NCI-H345 treated with DMSO at 0.1 percent for 48 hours (cell line): ENCODE measurements around the gene MIER1.
"Not testable (repeated sequence)": the region's sequence is repeated elsewhere in the genome, so short reads cannot be mapped to it uniquely, and the experiment has no call there.

Experiments used
- DNase-seq: peaks from one replicate; lab custom pipeline; 2025; ENCODE audit not compliant: unreplicated experiment; lab: John Stamatoyannopoulos, UW

Gene MIER1

DNA sequence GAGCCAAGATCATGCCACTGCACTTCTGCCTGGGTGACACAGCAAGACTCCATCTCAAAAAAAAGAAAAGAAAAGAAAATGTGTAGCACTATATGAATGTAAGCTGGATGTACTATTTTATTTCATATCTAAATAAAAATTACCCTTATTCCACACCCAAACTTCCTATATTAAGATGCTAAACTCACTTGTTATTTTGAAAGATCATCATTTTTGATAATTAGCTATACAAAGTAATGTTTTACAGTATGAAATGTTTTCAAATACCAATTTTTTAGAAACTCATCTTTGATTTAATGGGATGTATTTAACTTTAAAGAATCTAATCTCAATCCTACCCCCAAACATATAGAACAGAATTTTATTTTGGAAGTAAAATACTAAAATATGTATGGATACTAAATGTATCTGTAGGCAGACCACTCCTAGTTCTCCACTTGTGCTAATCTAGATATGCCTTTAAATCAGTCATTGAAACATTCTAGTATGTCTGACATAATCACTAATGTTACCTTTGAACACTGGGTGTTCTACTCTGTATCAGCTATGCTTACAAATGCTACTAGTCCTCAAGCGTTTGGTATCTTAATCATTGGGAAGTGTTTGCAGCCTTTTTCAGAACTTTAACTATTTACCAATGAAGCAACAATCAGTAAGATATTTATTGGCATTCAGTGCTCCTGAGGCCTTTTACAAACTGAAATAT, 12.9 kb downstream of the MIER1 start:
- no peak for DNase-seq

DNA sequence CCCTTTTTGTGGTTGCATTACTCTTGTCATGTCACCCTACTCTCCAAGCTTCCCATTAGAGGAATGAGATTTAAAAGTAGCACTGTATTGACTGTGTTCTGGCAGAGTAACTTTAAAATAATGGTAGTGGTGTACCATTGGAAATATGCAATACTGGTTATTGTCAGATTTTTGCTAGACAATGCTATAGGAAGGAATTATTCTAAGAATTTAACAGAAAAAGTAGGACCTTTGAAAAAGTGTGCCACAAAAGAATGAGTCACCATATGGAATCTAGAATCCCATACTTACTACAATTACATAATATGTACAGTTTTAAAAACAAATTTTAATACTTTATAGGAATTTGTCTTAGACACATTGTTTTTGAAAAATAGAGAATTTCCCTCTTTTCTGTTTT, 13.8 kb downstream of the MIER1 start:
- no peak for DNase-seq

DNA sequence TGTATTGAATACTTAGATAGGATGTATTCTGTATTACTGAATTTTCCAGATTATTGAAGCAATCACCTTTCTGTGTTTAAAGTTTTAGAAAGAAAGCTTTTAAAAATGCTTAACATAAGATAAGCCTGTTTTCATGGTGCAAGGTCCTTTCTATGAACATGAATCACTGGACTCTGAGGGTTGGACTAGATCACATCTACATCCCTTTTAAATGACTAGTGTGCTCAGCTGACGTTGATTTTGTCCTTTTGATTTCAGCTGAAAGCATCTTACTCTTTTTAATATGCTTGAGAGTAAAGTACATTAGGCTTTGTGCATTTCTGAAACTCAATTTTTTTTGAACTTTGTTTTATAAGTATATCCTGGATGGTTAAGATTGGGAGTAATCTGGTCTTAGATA, 16.2 kb downstream of the MIER1 start:
- DNase-seq, result no peak

DNA sequence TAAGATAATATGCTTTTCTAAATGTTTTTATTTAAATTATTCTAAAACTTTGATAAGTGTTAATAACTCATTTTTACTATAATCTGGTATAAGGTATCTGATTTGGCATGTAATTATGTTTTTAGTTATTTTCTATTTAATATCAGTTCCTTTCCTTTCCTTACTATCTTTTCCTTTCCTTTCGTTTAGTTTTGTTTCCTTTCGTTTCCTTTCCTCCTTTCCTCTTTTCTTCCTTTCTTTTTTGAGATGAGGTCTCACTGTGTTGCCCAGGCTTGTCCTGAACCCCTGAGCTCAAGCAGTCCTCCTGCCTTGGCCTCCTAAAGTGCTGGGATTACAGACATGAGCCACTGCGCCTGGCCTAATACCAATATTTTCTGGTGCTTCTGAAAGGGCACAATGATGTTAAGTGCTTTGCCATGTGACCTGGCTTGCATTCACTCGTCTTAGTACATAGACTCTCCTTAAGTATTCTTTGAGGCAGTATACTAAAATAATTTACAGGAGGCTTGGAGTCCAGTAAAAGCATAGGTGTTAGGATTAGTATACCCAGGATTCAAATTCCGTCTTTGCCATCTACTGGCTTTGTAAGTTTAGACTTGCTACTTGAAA, 18.7 kb downstream of the MIER1 start:
- DNase-seq, result no peak

DNA sequence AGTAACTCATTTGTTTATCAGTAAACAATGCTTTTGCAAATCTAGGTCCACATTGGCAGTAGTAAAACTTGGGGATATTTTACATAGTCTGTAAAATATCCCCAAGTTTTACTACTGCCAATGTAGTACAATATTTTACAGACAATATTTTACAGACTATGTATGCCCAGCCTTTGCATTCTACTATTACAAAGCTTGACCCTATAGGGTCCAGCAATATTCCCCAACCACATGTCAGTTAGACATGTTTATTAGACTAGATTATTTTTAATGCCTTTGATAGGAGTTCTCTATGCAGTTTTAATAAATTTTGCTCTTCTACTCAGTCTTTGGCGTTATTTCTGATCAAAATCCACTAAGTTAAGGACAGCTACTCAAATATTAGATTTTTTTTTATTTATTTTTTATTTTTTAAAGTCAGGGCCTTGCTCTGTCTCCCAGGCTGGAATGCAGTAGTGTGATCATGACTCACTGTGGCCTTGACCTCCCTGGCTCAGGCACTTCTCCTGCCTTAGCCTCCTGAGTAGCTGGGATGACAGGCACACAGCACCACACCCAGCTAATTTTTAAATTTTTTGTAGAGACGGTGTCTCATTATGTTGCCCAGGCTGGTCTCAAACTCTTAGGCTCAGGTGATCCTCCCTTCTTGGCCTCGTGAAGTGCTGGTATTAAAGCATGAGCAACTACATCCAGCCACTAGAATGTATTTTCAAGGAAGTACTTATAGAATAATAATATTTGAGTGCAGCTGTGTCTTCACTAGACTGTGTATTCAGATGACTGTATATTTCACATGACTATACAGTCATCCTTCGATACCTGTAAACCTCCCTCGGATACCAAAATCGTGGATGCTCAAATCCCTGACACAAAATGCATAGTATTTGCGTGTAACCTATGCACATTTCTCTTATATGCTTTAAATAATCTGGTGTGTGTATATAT, 19.8 kb downstream of the MIER1 start:
- no peak for DNase-seq

DNA sequence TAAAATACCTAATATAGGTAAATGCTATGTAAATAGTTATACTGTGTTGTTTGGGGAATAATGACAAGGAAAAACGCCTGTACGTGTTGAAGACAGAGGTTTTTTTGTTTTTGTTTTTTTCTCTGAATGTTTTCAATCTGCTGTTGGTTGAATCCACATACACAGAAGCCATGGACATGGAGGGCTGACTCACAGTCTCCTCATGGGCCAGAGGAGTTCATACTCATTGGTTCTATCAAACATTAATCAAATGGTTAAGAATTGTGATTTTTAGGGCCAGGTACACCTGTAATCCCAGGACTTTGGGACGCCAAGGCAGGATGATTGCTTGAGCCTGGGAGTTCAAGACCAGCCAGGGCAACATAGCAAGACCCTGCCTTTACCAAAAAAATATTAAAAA, 20.5 kb downstream of the MIER1 start:
- DNase-seq, result no peak

DNA sequence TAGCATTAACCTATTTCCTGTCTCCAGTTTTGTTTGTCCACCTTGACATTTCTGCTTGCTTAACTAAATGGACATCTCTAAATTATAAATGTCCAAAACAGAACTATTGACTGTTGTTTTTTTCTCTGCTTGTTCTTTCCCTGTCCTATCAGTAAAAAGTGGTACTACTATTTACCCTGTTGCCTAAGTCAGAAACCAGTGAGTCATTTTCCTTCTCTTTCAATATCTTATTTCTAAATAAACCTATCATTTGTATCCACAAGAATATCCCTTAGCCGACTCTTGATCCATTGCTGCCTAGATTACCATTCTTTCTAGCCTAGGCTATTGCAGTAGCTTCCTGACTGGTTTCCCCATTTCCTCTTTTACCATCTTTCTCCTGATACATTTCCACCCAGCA, 22.5 kb downstream of the MIER1 start:
- no peak for DNase-seq

DNA sequence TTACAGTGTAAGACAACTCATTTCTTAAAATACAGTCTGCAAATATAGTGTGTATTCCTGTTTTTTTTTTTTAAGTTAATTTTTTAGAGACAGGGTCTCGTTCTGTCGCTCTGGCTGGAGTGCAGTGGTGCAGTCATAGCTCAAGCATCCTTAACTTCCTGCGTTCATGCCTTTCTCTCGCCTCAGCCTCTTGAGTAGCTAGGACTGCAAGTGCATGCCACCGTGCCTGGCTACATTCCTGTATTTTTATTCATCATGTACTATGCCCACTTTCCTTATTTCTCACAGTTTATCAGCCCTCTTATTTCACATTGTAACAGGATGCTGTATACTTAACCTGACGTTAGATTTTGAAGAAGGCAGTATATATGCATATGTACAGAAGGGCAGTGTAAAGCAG, 26.7 kb downstream of the MIER1 start:
- DNase-seq, result no peak

DNA sequence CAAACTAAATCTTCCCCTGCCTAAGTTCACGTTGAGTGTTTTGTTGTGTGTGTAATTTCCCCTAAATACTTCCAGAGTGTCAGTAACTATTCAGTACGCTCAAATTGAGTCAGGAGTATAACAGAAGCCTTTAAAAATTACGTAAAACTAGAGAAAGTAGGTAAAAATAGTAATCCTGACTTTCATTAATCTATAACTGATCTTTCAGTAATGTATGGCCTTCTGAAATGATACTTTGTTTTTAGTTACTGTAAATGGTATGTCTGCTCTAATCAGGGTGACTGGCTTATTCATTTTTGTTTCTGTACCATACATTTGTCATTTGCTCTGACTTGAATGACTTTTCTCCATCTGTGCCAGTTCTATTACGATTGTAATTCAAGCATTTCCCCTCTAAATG, 29.4 kb downstream of the MIER1 start:
- DNase-seq, result no peak

DNA sequence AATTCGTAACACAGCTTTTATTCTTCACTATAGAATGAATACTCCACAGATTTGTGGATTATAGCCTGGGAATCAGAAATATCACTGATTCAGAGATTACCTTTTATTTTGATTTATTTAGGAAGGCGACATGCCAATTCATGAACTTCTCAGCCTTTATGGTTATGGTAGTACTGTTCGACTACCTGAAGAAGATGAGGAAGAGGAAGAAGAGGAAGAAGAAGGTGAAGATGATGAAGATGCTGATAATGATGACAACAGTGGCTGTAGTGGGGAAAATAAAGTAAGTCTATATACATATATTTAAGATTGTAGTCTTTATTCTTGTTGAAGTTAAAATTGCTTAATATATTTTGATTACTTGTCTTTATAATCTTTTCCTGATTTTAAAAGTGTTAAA, 33.1 kb downstream of the MIER1 start:
- DNase-seq, result no peak

DNA sequence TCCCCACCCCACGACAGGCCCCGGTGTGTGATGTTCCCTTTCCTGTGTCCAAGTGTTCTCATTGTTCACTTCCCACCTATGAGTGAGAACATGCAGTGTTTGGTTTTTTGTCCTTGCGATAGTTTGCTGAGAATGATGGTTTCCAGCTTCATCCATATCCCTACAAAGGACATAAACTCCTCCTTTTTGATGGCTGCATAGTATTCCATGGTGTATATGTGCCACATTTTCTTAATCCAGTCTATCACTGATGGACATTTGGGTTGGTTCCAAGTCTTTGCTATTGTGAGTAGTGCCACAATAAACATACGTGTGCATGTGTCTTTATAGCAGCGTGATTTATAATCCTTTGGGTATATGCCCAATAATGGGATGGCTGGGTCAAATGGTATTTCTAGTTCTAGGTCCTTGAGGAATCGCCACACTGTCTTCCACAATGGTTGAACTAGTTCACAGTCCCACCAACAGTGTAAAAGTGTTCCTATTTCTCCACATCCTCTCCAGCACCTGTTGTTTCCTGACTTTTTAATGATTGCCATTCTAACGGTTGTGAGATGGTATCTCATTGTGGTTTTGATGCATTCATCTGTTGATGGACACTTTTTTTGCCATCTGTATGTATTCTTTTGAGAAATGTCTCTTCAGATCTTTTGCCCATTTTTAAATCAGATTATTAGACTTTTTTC, 41.5 kb downstream of the MIER1 start:
- not testable (repeated sequence) for DNase-seq

DNA sequence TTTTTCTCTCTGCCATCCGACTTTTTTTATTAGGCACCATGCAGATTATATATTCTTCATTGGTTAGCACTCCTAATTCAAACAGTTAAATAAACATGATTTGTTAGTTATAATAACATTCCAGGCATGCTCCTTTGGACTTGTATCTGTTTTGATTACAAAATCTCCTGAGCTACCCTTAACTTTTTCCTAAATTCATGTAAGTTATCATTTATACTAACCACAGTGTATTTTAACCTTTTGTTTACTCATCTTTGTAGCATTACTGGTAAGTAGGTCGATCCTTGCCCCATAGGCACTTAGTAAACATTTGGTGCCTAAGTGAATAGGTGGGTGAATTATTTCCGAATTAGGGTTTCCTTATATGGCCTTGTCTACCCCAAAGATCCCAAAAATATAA, 43.8 kb downstream of the MIER1 start:
- DNase-seq, result no peak

DNA sequence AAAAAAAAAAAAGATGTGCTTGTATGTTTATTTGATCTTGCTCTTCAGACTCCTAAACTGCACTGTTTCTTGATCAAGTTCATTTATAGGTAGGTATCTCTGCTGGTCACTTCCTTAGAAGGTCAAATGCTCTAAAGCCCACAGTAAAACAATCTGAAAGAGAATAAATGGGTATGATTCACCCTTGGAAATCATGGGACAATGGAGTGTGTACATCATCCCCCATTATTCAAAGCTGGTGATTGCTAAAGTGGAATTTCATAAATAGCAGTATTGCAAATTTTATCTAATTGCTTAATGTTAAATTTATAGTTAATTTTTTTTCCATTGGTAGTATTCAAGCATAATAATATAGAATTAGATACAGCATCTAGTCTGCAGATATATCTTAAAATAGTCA, 53.4 kb downstream of the MIER1 start:
- DNase-seq, result no peak

DNA sequence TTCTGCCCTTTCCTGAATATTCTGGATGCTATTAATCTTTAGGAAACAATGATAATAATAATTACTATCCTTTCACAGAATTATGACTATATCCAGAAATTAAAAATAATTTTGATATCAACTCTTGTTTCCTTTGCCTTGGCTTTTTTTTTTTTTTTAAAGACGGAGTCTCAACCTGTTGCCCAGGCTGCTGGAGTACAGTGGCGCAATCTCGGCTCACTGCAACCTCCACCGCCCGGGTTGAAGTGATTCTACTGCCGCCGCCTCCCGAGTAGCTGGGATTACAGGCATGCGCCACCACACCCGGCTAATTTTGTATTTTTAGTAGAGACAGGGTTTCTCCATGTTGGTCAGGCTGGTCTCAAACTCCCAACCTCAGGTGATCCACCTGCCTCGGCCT, 54.8 kb downstream of the MIER1 start:
- not testable (repeated sequence) for DNase-seq

DNA sequence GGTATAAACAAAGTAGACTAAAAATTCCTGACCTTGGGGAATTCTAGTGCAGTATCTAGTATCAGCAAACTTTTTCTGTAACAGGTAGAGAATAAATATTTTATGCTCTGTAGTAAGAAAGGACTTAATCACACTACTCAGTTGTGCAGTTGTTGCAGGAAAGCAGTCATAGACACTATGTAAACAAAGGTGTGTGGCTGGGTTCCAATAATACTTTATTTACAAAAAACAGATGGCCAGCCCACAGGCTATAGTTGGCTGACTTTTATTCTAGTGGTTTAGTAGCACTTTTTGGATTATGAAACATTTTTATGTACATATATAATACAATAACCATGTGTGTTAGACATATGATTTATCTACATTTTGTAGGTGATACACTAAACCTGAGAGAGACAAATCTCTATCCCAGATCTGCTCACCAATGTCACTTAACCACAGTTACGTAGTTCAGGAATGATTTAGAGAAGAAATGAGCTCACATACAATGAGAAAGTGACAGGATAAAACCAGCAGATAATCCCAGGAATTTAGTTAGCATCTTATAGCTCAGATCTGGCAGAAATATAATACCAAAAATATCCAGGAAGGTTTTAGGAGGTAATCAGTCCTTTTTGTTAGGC, 56.1 kb downstream of the MIER1 start:
- DNase-seq, result no peak

DNA sequence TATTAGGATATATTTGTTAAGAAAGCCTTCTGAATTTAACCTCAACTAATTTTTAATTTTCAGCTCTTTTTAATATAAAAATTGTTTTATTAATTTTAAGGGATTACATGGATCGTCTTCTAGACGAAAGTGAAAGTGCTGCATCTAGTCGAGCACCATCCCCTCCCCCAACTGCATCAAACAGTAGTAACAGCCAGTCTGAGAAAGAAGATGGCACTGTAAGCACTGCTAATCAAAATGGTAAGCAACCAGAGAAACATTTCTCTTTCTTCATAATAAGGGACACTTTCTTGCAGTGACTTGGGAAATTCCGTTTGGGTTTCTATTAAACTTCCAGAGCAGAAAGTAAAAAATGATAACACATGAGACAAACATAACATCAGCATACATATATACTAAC, 56.9 kb downstream of the MIER1 start:
- no peak for DNase-seq

DNA sequence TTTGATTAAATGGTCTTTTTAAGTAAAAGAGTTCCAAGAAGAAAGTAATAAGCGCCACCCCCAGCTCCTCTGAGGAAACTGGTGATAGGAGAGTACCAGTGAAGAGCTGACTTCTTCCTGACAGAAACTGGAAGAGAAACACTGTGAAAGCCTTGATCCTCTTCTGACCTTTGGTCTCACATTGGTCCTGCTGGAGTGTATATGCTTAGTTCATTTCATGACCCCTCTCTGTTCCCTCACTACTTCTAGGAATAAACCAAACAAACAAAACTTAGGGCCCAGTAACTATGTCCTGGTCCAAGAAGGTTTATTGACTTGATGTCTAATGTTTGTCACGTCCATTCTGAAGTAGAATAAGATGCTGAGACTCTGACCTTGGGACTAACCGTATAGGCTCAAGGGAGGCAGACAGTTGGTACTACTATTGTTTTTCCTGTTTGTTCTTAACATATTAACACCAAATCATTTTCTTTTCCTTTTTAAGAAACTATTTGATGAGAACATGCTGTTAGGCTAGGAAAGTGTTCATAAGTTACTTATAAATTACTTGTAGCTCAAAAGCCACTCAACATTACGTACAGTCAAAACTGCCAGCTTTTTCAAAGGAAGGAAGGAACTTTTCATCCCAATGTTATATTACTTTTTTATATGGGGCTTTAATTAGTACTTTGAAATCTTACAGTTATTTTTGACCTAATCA, 57.9 kb downstream of the MIER1 start:
- no peak for DNase-seq

DNA sequence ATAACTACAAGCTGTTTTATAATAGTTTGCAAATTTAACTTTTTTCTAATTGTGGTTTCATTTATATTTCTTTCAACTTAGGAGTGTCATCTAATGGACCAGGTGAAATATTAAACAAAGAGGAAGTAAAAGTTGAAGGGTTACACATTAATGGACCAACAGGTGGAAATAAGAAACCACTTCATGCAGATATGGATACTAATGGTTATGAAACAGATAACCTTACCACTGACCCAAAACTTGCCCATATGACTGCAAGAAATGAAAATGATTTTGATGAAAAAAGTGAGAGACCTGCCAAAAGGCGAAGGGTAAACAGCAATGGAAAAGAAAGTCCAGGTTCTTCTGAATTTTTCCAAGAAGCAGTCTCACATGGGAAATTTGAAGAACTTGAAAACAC, 59.7 kb downstream of the MIER1 start:
- no peak for DNase-seq

DNA sequence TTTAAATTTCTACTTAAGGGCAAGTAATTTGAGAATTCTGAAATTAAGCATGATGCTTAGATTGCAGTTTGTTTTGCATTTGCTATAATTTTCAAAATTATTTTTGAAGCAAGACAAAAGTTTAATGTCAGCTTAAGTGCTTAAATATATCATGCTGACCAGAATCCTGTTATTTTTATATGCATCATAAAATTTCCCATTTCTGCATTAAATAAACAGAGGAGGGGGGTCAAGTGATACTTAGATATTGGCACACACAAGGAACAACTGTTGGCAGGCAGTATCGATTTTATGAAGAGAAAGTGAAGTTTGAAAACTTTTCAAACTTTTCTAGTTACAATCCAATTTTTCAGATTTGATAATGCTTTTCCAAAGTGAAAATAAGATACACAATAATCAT, 61.0 kb downstream of the MIER1 start:
- DNase-seq, result no peak

DNA sequence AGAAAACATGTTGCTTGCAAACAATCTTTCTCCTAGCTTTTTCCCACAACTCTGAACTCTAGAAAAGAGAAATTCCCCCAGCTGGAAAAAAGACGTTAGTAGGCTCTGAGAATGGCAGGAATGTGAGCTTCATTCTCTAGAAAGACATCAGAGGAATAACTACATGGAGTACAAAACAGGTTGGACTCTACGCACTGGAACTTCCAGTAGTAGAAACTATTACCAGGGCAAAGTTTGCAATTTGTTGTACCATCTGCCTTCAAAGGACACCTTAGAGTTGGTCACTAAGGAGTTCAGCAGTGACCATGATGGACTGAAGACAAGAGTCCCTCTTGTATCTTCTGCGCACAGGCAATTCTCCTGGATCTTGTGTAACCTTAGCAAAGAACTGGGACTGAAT, 68.3 kb downstream of the MIER1 start:
- DNase-seq, result no peak
